Bronchial epithelial cell (primary cell): Measurements from ENCODE around the gene NBPF3. TPM values are rescaled to one million over a fixed set of nuclear protein-coding genes. Genes with fewer than 3 reads are reported as not detected.
A peak's percentile ranks its signal among the peaks of the same experiment; 100 is the strongest.
"Not testable (repeated sequence)": the region's sequence is repeated elsewhere in the genome, so short reads cannot be mapped to it uniquely, and the experiment has no call there.

Experiments used
- DNase-seq: peaks from one replicate; pipeline ENCODE4 v3.0.0-alpha.2; 2010; ENCODE audit warnings: low read depth
- FAIRE-seq: peaks from 2 replicates; lab custom pipeline; 2011; peaks lifted over from hg19 to GRCh38; lab: Jason Lieb, UNC
- H3K27me3 ChIP-seq: 2 replicates; pipeline ENCODE4 v1.5.1; 2011; ENCODE audit warnings: low read length; ENCODE audit not compliant: control insufficient read depth, insufficient read depth
- H3K36me3 ChIP-seq: 2 replicates; pipeline ENCODE4 v1.5.1; 2011; ENCODE audit warnings: low read length; ENCODE audit not compliant: control insufficient read depth, insufficient read depth
- H3K4me3 ChIP-seq: 2 replicates; pipeline ENCODE4 v1.5.1; 2011; ENCODE audit warnings: mild to moderate bottlenecking, low read depth, low read length, control low read depth
- CTCF ChIP-seq: IDR thresholded peaks from 2 replicates; pipeline ENCODE4 v1.5.1; 2011; ENCODE audit warnings: mild to moderate bottlenecking, moderate library complexity, low read length, control low read depth, inconsistent platforms; ENCODE audit not compliant: insufficient read depth, severe bottlenecking
- total RNA-seq: library from RNA; depleted of rRNA; stranded (reverse); fragments of >200 nt; gene quantifications from 2 replicates; pipeline ENCODE4 v1.2.1, GENCODE V29; 2014

The NBPF3 gene
- total RNA-seq, 1 donor from 2014 or later: 6.8 TPM

GRCh38 chr1:21468599-21468998, 28.7 kb downstream of the NBPF3 start:
- no peak overlapping the region for H3K4me3 ChIP-seq
- no peaks in the 10 kb centered on the region for H3K27me3 ChIP-seq
- peak; percentile 48 for TF ChIP-seq CTCF
- H3K36me3 ChIP-seq: peaks cover 1% of the 10 kb centered on the region
- DNase-seq: no peak
- no peak for FAIRE-seq

DNA sequence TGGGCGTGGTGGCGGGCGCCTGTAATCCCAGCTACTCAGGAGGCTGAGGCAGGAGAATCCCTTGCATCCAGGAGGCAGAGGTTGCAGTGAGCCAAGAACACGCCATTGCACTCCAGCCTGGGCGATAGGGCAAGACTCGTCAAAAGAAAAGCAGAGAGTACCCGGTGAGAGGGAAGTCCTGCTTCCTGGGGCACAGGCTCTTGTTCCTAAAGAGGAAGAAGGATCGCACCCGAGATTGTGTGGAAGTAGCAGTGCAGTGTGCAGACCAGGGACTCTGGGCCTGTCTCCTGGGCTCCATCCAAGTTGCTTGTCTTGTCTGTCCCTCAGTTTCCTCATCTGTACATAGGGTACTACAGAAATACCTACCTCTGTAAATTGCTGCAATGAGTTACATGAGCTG, 29.6 kb downstream of the NBPF3 start:
- H3K27me3 ChIP-seq: no peaks in the 10 kb centered on the region
- no peak for TF ChIP-seq CTCF

DNA sequence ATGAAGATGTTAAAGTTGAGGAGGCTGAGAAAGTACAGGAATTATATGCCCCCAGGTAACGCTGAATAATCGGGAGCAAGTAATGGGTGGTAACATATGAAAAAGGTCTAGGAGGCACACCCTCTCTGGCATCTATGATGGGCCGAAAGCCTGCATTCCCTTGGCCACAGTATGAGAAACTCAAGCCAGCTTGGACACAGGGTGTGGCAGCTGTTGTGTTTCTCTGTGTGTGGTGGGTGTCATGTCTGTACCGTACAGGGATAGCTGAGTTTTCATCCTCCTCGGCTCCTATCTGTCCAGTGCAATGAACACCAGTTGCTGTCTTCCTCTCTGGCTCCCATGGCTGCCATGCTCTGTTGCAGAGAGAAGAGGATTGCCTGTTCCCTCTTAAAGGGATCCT, 32.9 kb downstream of the NBPF3 start:
- Histone ChIP-seq H3K36me3 (peaks cover 3% of the 10 kb centered on the region), H3K27me3 (no peaks in the 10 kb centered on the region), H3K4me3 (no peak overlapping the region)
- DNase-seq: no peak
- no peak for TF ChIP-seq CTCF
- FAIRE-seq: no peak

More for the DNA sequence above, 29.6 kb downstream of the NBPF3 start:
- FAIRE-seq: no peak
- no peak for DNase-seq
- H3K36me3 ChIP-seq: peaks cover 3% of the 10 kb centered on the region
- no peak overlapping the region for H3K4me3 ChIP-seq

DNA sequence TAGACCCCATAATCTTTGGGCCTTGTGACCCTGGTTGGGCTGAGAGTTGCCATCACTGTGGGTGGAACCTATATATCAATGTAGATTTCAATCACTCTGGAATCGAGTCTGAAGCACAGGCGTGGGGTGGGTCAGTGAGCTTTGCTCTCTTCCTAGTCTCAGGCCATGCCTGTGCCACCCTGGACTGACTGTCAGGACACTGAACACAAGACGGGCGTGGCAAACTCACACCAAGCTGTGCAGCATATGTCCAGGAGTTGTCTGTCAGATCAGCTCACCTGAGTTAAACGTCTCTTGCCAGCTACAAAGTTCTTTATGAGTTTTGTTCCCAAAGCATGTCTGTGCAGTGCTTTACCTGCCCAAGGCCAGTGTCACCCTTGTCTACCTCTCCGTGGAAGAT, 38.4 kb downstream of the NBPF3 start:
- no peak for FAIRE-seq
- Histone ChIP-seq H3K36me3 (peaks cover 1% of the 10 kb centered on the region), H3K27me3 (no peaks in the 10 kb centered on the region), H3K4me3 (no peak overlapping the region)
- DNase-seq: no peak
- TF ChIP-seq CTCF: no peak

DNA sequence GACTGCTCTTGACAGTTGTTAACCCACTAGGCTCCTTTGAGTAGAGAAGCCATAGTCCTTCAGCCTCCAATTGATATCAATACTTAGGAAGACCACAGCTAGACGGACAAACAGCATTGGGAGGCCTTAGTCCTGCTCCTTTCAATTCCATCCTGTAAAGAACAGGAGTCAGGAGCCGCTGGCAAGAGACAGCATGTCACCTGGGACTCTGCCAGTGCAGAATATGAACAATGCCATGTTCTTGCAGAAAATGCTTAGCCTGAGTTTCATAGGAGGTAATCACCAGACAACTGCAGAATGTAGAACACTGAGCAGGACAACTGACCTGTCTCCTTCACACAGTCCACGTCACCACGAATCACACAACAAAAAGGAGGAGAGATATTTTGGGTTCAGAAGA, 43.9 kb downstream of the NBPF3 start:
- H3K27me3 ChIP-seq, DNase-seq, H3K36me3 ChIP-seq, FAIRE-seq, H3K4me3 ChIP-seq: not testable (repeated sequence)

DNA sequence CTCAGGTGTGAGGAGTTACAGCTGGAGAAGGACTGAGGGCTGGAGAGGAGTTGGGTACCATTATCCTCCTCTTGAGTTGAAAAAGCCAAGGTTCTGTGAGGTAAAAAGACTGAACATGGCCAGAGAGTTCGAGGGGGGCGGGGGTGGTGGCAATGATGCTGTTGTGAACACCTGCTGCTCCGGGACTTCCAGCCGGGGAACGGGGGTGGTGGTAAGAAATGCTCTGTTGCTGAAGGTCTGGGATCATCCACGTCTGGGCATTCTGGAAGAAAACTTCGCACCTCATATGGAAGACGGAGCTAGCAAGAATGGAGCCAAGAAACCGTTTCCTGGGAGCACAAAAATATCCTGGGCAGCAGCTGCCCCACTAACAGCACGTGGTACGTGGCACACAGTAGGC, 49.2 kb downstream of the NBPF3 start:
- Histone ChIP-seq H3K4me3 (no peak overlapping the region), H3K27me3 (no peaks in the 10 kb centered on the region), H3K36me3 (no peaks in the 10 kb centered on the region)
- no peak for TF ChIP-seq CTCF
- no peak for DNase-seq
- no peak for FAIRE-seq
